Activated CD4-positive, alpha-beta memory T cell treated with anti-CD3 and anti-CD28 coated beads, Interleukin-2, amount 10 ng/mL, durations not matched to agents 7 days and 5 days (primary cell): ENCODE data around the gene WNT8A. TPM values are rescaled to one million over a fixed set of nuclear protein-coding genes. Genes with fewer than 3 reads are reported as not detected.

ENCODE experiments used
- CTCF ChIA-PET: fragments of 350-600 bp; sonication (Branson Sonifier 250); formaldehyde crosslinking; loops from one replicate; lab custom pipeline; 2021; ENCODE audit warnings: antibody characterized with exemption, inconsistent platforms; lab: Charles Lee
- POLR2A ChIA-PET: fragments of 350-600 bp; sonication (Branson Sonifier 250); formaldehyde crosslinking; loops from one replicate; lab custom pipeline; 2021; ENCODE audit warnings: antibody characterized with exemption; lab: Charles Lee
- DNase-seq: peaks from one replicate; pipeline ENCODE4 v3.0.0-alpha.2; 2020
- H3K27ac Mint-ChIP-seq: one replicate; pipeline ENCODE4 v1.8.0; 2021; ENCODE audit warnings: mild to moderate bottlenecking, mixed read lengths
- H3K27me3 Mint-ChIP-seq: one replicate; pipeline ENCODE4 v1.8.0; 2021; ENCODE audit warnings: mixed read lengths
- H3K36me3 Mint-ChIP-seq: one replicate; pipeline ENCODE4 v1.8.0; 2021; ENCODE audit warnings: low read depth, mixed read lengths
- H3K4me1 Mint-ChIP-seq: one replicate; pipeline ENCODE4 v1.8.0; 2021; ENCODE audit warnings: mixed read lengths
- H3K4me3 Mint-ChIP-seq: one replicate; pipeline ENCODE4 v1.8.0; 2021; ENCODE audit warnings: mild to moderate bottlenecking, mixed read lengths
- H3K9me3 Mint-ChIP-seq: one replicate; pipeline ENCODE4 v1.8.0; 2021; ENCODE audit warnings: mixed read lengths
- total RNA-seq, 2 experiments: library from RNA; stranded (reverse); gene quantifications; one replicate each; pipeline ENCODE4 v1.2.3, GENCODE V29; 2021

Gene WNT8A
- total RNA-seq, 2 experiments from 2014 or later: not detected

- Mint-ChIP-seq H3K36me3 (no peaks in the 10 kb centered on the region), H3K9me3 (no peaks in the 10 kb centered on the region), H3K4me1 (peaks cover 30% of the 10 kb centered on the region), H3K27ac (no peak overlapping the region), H3K4me3 (no peak overlapping the region), H3K27me3 (peaks cover 29% of the 10 kb centered on the region)
- DNase-seq: no peak
- ChIA-PET POLR2A (no interaction called here), CTCF (interaction anchor here (0.7 kb wide), 1 partner anchor 252 kb away, joined by 3 read pairs; no protein-coding TSS in a partner anchor)
These were observed 11.5 kb downstream of the WNT8A start for GRCh38 chr5:138095100-138095907.

GRCh38 chr5:138096363-138096762 lies 12.5 kb downstream of the WNT8A start:
- Mint-ChIP-seq H3K9me3 (no peaks in the 10 kb centered on the region), H3K27ac (peak overlapping the region; percentile 37), H3K27me3 (peaks cover 29% of the 10 kb centered on the region), H3K4me3 (no peak overlapping the region), H3K4me1 (peaks cover 30% of the 10 kb centered on the region), H3K36me3 (no peaks in the 10 kb centered on the region)
- ChIA-PET CTCF (interaction anchor here (1.7 kb wide), 1 partner anchor 20 kb away, joined by 6 read pairs; no protein-coding TSS in a partner anchor), POLR2A (no interaction called here)
- no peak for DNase-seq

- H3K27me3 Mint-ChIP-seq: peaks cover 28% of the 10 kb centered on the region
- ChIA-PET CTCF (interaction anchor here (1.7 kb wide), 1 partner anchor 21 kb away, joined by 6 read pairs; no protein-coding TSS in a partner anchor), POLR2A (no interaction called here)
- no peak overlapping the region for H3K4me3 Mint-ChIP-seq
- no peaks in the 10 kb centered on the region for H3K36me3 Mint-ChIP-seq
- H3K4me1 Mint-ChIP-seq: peaks cover 30% of the 10 kb centered on the region
- H3K9me3 Mint-ChIP-seq: no peaks in the 10 kb centered on the region
- H3K27ac Mint-ChIP-seq: no peak overlapping the region
- no peak for DNase-seq
These were observed 13.4 kb downstream of the WNT8A start for GRCh38 chr5:138096997-138097828.

- DNase-seq: no peak
- peaks cover 6% of the 10 kb centered on the region for H3K4me1 Mint-ChIP-seq
- POLR2A ChIA-PET: interaction anchor here (0.7 kb wide), 1 partner anchor 18 kb away, joined by 3 read pairs; no protein-coding TSS in a partner anchor
- no peaks in the 10 kb centered on the region for H3K9me3 Mint-ChIP-seq
- H3K27ac Mint-ChIP-seq: no peak overlapping the region
- H3K36me3 Mint-ChIP-seq: no peaks in the 10 kb centered on the region
- CTCF ChIA-PET: interaction anchor here (0.8 to 1.7 kb wide), 5 partner anchors 21 to 32 kb away, joined by 3 to 5 read pairs (median 4); no protein-coding TSS in a partner anchor
- no peak overlapping the region for H3K4me3 Mint-ChIP-seq
- peaks cover 31% of the 10 kb centered on the region for H3K27me3 Mint-ChIP-seq
These were observed 18.9 kb downstream of the WNT8A start for GRCh38 chr5:138102454-138103318.

GRCh38 chr5:138103319-138103637 lies 19.4 kb downstream of the WNT8A start:
- CTCF ChIA-PET: interaction anchor here (0.8 to 1.7 kb wide), 5 partner anchors 22 to 31 kb away, joined by 3 to 5 read pairs (median 4); no protein-coding TSS in a partner anchor
- Mint-ChIP-seq H3K9me3 (no peaks in the 10 kb centered on the region), H3K27ac (no peak overlapping the region), H3K36me3 (no peaks in the 10 kb centered on the region), H3K4me1 (peaks cover 6% of the 10 kb centered on the region), H3K4me3 (no peak overlapping the region), H3K27me3 (peaks cover 32% of the 10 kb centered on the region)
- POLR2A ChIA-PET: no interaction called here
- DNase-seq: no peak

- H3K27me3 Mint-ChIP-seq: peaks cover 35% of the 10 kb centered on the region
- DNase-seq: no peak
- no peak overlapping the region for H3K27ac Mint-ChIP-seq
- no peaks in the 10 kb centered on the region for H3K9me3 Mint-ChIP-seq
- no peaks in the 10 kb centered on the region for H3K36me3 Mint-ChIP-seq
- H3K4me1 Mint-ChIP-seq: peaks cover 3% of the 10 kb centered on the region
- H3K4me3 Mint-ChIP-seq: no peak overlapping the region
- CTCF ChIA-PET: interaction anchor here (0.6 kb wide), 1 partner anchor 27 kb away, joined by 4 read pairs; no protein-coding TSS in a partner anchor
- POLR2A ChIA-PET: no interaction called here
These were observed 21.9 kb downstream of the WNT8A start for GRCh38 chr5:138105709-138106108.

GRCh38 chr5:138107213-138107612 lies 23.4 kb downstream of the WNT8A start:
- Mint-ChIP-seq H3K27me3 (peaks cover 32% of the 10 kb centered on the region), H3K4me1 (peaks cover 3% of the 10 kb centered on the region), H3K36me3 (no peaks in the 10 kb centered on the region), H3K4me3 (no peak overlapping the region), H3K27ac (no peak overlapping the region), H3K9me3 (no peaks in the 10 kb centered on the region)
- DNase-seq: no peak
- CTCF ChIA-PET: interaction anchor here (0.9 to 1.1 kb wide), 2 partner anchors 25 to 53 kb away, joined by 3 read pairs; no protein-coding TSS in a partner anchor
- POLR2A ChIA-PET: no interaction called here

GRCh38 chr5:138109463-138110265 lies 25.8 kb downstream of the WNT8A start:
- H3K36me3 Mint-ChIP-seq: no peaks in the 10 kb centered on the region
- no peak overlapping the region for H3K27ac Mint-ChIP-seq
- ChIA-PET CTCF (interaction anchor here (1.1 kb wide), 1 partner anchor 32 kb away, joined by 4 read pairs; no protein-coding TSS in a partner anchor), POLR2A (no interaction called here)
- peaks cover 22% of the 10 kb centered on the region for H3K27me3 Mint-ChIP-seq
- H3K4me3 Mint-ChIP-seq: no peak overlapping the region
- H3K9me3 Mint-ChIP-seq: no peaks in the 10 kb centered on the region
- no peak for DNase-seq
- H3K4me1 Mint-ChIP-seq: no peaks in the 10 kb centered on the region

- CTCF ChIA-PET: interaction anchor here (0.6 to 1.1 kb wide), 2 partner anchors 33 to 38 kb away, joined by 3 to 4 read pairs; no protein-coding TSS in a partner anchor
- Mint-ChIP-seq H3K4me1 (no peaks in the 10 kb centered on the region), H3K9me3 (no peaks in the 10 kb centered on the region), H3K27ac (no peak overlapping the region), H3K36me3 (no peaks in the 10 kb centered on the region), H3K27me3 (peaks cover 22% of the 10 kb centered on the region), H3K4me3 (no peak overlapping the region)
- POLR2A ChIA-PET: no interaction called here
- DNase-seq: no peak
These were observed 26.6 kb downstream of the WNT8A start for GRCh38 chr5:138110266-138110963.

- peaks cover 24% of the 10 kb centered on the region for H3K27me3 Mint-ChIP-seq
- no peak overlapping the region for H3K4me3 Mint-ChIP-seq
- ChIA-PET POLR2A (no interaction called here), CTCF (no interaction called here)
- no peaks in the 10 kb centered on the region for H3K9me3 Mint-ChIP-seq
- DNase-seq: no peak
- H3K27ac Mint-ChIP-seq: no peak overlapping the region
- H3K4me1 Mint-ChIP-seq: no peaks in the 10 kb centered on the region
- no peaks in the 10 kb centered on the region for H3K36me3 Mint-ChIP-seq
These were observed 27.3 kb downstream of the WNT8A start for GRCh38 chr5:138111181-138111580.

- H3K27ac Mint-ChIP-seq: no peak overlapping the region
- no peaks in the 10 kb centered on the region for H3K36me3 Mint-ChIP-seq
- H3K9me3 Mint-ChIP-seq: no peaks in the 10 kb centered on the region
- H3K4me1 Mint-ChIP-seq: no peaks in the 10 kb centered on the region
- no peak for DNase-seq
- ChIA-PET POLR2A (no interaction called here), CTCF (no interaction called here)
- peaks cover 30% of the 10 kb centered on the region for H3K27me3 Mint-ChIP-seq
- no peak overlapping the region for H3K4me3 Mint-ChIP-seq
These were observed 28.1 kb downstream of the WNT8A start for GRCh38 chr5:138111937-138112336.
